Prostate gland (tissue), 2 donors: ENCODE data around the gene DCUN1D1.

Experiments
- CTCF ChIP-seq, 4 experiments: fragments of 200-600 bp in 2 of 4; fragments of 450-650 bp in 2 of 4; sonication (generic) in 2 of 4; IDR thresholded peaks; 1 replicate in 3 of 4; 2 replicates in 1 of 4; pipeline ENCODE4 v1.5.1; 2016 to 2019; ENCODE audit warnings: antibody characterized with exemption in 4 of 4, mild to moderate bottlenecking in 2 of 4, moderate library complexity in 2 of 4
- POLR2A ChIP-seq: fragments of 450-650 bp; IDR thresholded peaks from one replicate; pipeline ENCODE4 v1.6.1; 2016; ENCODE audit warnings: antibody characterized with exemption, mild to moderate bottlenecking

DNA sequence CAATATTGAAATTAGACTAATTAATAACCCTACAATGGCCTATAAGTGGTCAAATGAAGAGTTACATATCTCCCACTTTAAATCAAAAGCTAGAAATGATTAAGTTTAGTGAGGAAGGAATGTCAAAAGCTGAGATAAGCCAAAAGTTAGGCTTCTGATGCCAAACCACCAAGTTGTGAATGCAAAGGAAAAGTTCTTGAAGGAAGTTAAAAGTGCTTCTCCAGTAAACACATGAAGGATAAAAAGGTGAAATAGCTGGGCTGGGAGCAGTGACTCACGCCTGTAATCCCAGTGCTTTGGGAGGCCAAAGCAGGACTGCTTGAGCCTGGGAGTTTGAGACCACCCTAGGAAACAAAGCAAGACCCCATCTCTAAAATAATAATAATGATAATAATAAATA is 46.9 kb upstream of the DCUN1D1 start:
- TF ChIP-seq CTCF (IDR thresholded peaks at IDR 0.05) (no peak), POLR2A (no peak)
